Endothelial cell of umbilical vein (primary cell): ENCODE data around the gene ZBTB20. TPM values are rescaled to one million over a fixed set of nuclear protein-coding genes. Genes with fewer than 3 reads are reported as not detected.

Source experiments
- BruUV-seq: library from RNA; stranded (reverse); fragments of 400-500 nt; replicated peaks from 2 replicates; lab custom pipeline; 2021; lab: Mats Ljungman, UMichigan
- CTCF ChIA-PET: fragments of 300-600, 350-600 bp; sonication (Branson Sonifier 250); formaldehyde crosslinking; loops from one replicate; lab custom pipeline; 2021; ENCODE audit warnings: antibody characterized with exemption, inconsistent platforms; lab: Charles Lee
- POLR2A ChIA-PET: fragments of 300-600, 350-600 bp; sonication (Branson Sonifier 250); formaldehyde crosslinking; loops from one replicate; lab custom pipeline; 2021; ENCODE audit warnings: antibody characterized with exemption, inconsistent platforms; lab: Charles Lee
- DNase-seq: peaks from one replicate; pipeline ENCODE4 v3.0.0-alpha.2; 2011; ENCODE audit warnings: low read depth, low spot score
- FAIRE-seq: peaks from 2 replicates; lab custom pipeline; 2011; peaks lifted over from hg19 to GRCh38; lab: Jason Lieb, UNC
- H2AFZ ChIP-seq: 2 replicates; pipeline ENCODE4 v1.6.0; 2012; ENCODE audit warnings: low read depth, low read length, control low read depth, inconsistent platforms
- H3K27ac ChIP-seq: 2 replicates; pipeline ENCODE4 v1.5.1; 2011; ENCODE audit warnings: low read depth, mild to moderate bottlenecking, control low read depth, low read length, moderate library complexity; ENCODE audit not compliant: insufficient read depth
- H3K27me3 ChIP-seq, 2 experiments: 2 replicates each; pipeline versions ENCODE4 v1.6.0 to v1.6.1; 2011; ENCODE audit warnings: low read length in 2 of 2, mixed read lengths in 1 of 2; ENCODE audit not compliant: control insufficient read depth in 2 of 2, insufficient read depth in 2 of 2
- H3K36me3 ChIP-seq, 2 experiments: 2 replicates in 1 of 2; 3 replicates in 1 of 2; pipeline ENCODE4 v1.5.1; 2011; ENCODE audit warnings: low read length in 2 of 2, mild to moderate bottlenecking in 1 of 2, moderate library complexity in 1 of 2; ENCODE audit not compliant: control insufficient read depth in 2 of 2, insufficient read depth in 2 of 2; ENCODE audit errors: extremely low read depth in 1 of 2
- H3K4me1 ChIP-seq: 3 replicates; pipeline ENCODE4 v1.5.1; 2011; ENCODE audit warnings: mild to moderate bottlenecking, low read length; ENCODE audit not compliant: control insufficient read depth, insufficient read depth; ENCODE audit errors: extremely low read depth
- H3K4me2 ChIP-seq: 2 replicates; pipeline ENCODE4 v1.6.1; 2011; ENCODE audit warnings: low read length, control low read depth, mixed read lengths; ENCODE audit not compliant: insufficient read depth
- H3K4me3 ChIP-seq, 3 experiments: fragments of 200-600 bp in 1 of 3; sonication (generic), shearing (Covaris generic) in 1 of 3; replicated peaks in 1 of 3; 2 replicates each; pipeline ENCODE4 v1.5.1; 2011 to 2016; ENCODE audit warnings: control low read depth in 3 of 3, low read length in 3 of 3, mild to moderate bottlenecking in 2 of 3, inconsistent platforms in 1 of 3, low read depth in 1 of 3, moderate library complexity in 1 of 3; ENCODE audit not compliant: insufficient read depth in 1 of 3
- H3K79me2 ChIP-seq: 2 replicates; pipeline ENCODE4 v1.6.0; 2012; ENCODE audit warnings: low read length, inconsistent platforms; ENCODE audit not compliant: control insufficient read depth, insufficient read depth
- H3K9ac ChIP-seq: replicated peaks from 2 replicates; pipeline ENCODE3; 2011; ENCODE audit warnings: low read length, control low read depth; ENCODE audit not compliant: insufficient read depth; ENCODE audit errors: extremely low read depth
- H3K9me1 ChIP-seq: replicated peaks from 3 replicates; pipeline ENCODE4 v1.6.0; 2011; ENCODE audit warnings: mild to moderate bottlenecking, low read length; ENCODE audit not compliant: control insufficient read depth, insufficient read depth; ENCODE audit errors: extremely low read depth
- H3K9me3 ChIP-seq: replicated peaks from 2 replicates; pipeline ENCODE4 v1.5.1; 2012; ENCODE audit warnings: low read length, inconsistent platforms; ENCODE audit not compliant: control insufficient read depth, insufficient read depth
- H4K20me1 ChIP-seq: replicated peaks from 2 replicates; pipeline ENCODE3; 2011; ENCODE audit warnings: mild to moderate bottlenecking, low read length; ENCODE audit not compliant: control insufficient read depth, insufficient read depth; ENCODE audit errors: extremely low read depth
- CTCF ChIP-seq, 2 donors: IDR thresholded peaks; 1 replicate in 1 of 2; 2 replicates in 1 of 2; pipeline ENCODE4 v1.5.1; 2011; ENCODE audit warnings: low read length in 2 of 2, mild to moderate bottlenecking in 2 of 2, moderate library complexity in 2 of 2, control low read depth in 1 of 2, inconsistent platforms in 1 of 2, low read depth in 1 of 2; ENCODE audit not compliant: insufficient read depth in 1 of 2; ENCODE audit errors: extremely low read depth in 1 of 2
- EZH2 ChIP-seq: IDR thresholded peaks from 2 replicates; pipeline ENCODE4 v1.6.1; 2012; ENCODE audit warnings: borderline replicate concordance, low read depth, mild to moderate bottlenecking, moderate library complexity, low read length, inconsistent platforms; ENCODE audit not compliant: severe bottlenecking
- FOS ChIP-seq: IDR thresholded peaks from 2 replicates; pipeline ENCODE4 v1.6.1; 2011; ENCODE audit warnings: mild to moderate bottlenecking, low read length, moderate library complexity, borderline replicate concordance; ENCODE audit not compliant: insufficient read depth
- GATA2 ChIP-seq: IDR thresholded peaks from 2 replicates; pipeline ENCODE4 v1.7.0; 2011; ENCODE audit warnings: low read depth, mild to moderate bottlenecking, moderate library complexity, mixed read lengths, low read length; ENCODE audit not compliant: insufficient read length, insufficient read depth
- JUN ChIP-seq: IDR thresholded peaks from 2 replicates; pipeline ENCODE4 v1.6.1; 2011; ENCODE audit warnings: borderline replicate concordance, low read depth; ENCODE audit not compliant: insufficient read length, insufficient read depth
- MAX ChIP-seq: IDR thresholded peaks from 2 replicates; pipeline ENCODE4 v1.6.1; 2011; ENCODE audit not compliant: insufficient read depth, insufficient read length
- MYC ChIP-seq: IDR thresholded peaks from one replicate; pipeline ENCODE4 v1.6.1; 2011; ENCODE audit warnings: mild to moderate bottlenecking, low read depth, low read length
- POLR2A ChIP-seq: IDR thresholded peaks from 2 replicates; pipeline ENCODE4 v1.6.1; 2012; ENCODE audit warnings: low read depth, mild to moderate bottlenecking, control low read depth, low read length
- POLR2AphosphoS5 ChIP-seq: IDR thresholded peaks from 2 replicates; pipeline ENCODE4 v1.6.1; 2012; ENCODE audit warnings: low read depth, mild to moderate bottlenecking, control low read depth, low read length, moderate library complexity; ENCODE audit not compliant: insufficient read depth
- dilution Hi-C: fragments of 300-500 bp; cut with MboI; formaldehyde crosslinking; loops from one replicate; pipeline ENCODE4 v1.15.0; 2019; ENCODE audit warnings: low sequenced_read_pairs; ENCODE audit not compliant: extremely low pct_ligation_motif_present
- intact Hi-C: fragments of 100-400 bp; cut with micrococcal nuclease; formaldehyde crosslinking; loops from one replicate; pipeline ENCODE4 v1.10.0; 2022
- polyA plus RNA-seq, 4 experiments: library from polyadenylated mRNA; depleted of rRNA in 3 of 4; stranded (reverse) in 3 of 4; unstranded in 1 of 4; fragments of >200 nt; gene quantifications; 2 replicates each; pipeline versions ENCODE4 v1.2.1 to v1.2.3, GENCODE V29; 2011 to 2012; ENCODE audit warnings: missing spikeins in 1 of 4
- total RNA-seq: library from RNA; stranded (reverse); gene quantifications from 2 replicates; pipeline ENCODE4 v1.2.3, GENCODE V29; 2021

The ZBTB20 gene
- total and polyA plus RNA-seq, 2 donors (not counting 3 experiments of a cell fraction or from before 2014, with no cell fraction given) = 2.1 to 20.5 TPM

- TF ChIP-seq MYC = no peak
- no peak for TF ChIP-seq POLR2A
- no peak for TF ChIP-seq CTCF (IDR thresholded peaks at IDR 0.05; ENCODE audit: extremely low read depth in 1 of 2, insufficient read depth in 1 of 2, low read depth in 1 of 2, low read length in 2 of 2)
- TF ChIP-seq MAX = no peak
- no peak for TF ChIP-seq GATA2
- TF ChIP-seq POLR2AphosphoS5 = no peak
- TF ChIP-seq EZH2 = no peak
- TF ChIP-seq FOS = no peak
- TF ChIP-seq JUN = no peak
- Histone ChIP-seq H3K27me3 (no peaks in the 10 kb centered on the region), H3K36me3 (no peaks in the 10 kb centered on the region), H3K9me1 (no peaks in the 10 kb centered on the region), H3K4me1 (no peaks in the 10 kb centered on the region), H3K27ac (no peak overlapping the region), H2AFZ (no peak overlapping the region), H3K79me2 (no peaks in the 10 kb centered on the region), H3K4me3 (no peak overlapping the region), H3K9me3 (no peaks in the 10 kb centered on the region), H3K9ac (no peak overlapping the region), H3K4me2 (no peak overlapping the region), H4K20me1 (no peaks in the 10 kb centered on the region)
- ChIA-PET CTCF (interaction anchor here (1.2 to 2.2 kb wide), 2 partner anchors 13 to 21 kb away, joined by 3 to 6 read pairs; no protein-coding TSS in a partner anchor), POLR2A (no interaction called here)
- no TSS peak for BruUV-seq
- FAIRE-seq (no peak), DNase-seq (no peak)
- intact Hi-C loops = no loop called here
- dilution Hi-C loops = no loop called here
Measured at GRCh38 chr3:114671741-114672510, 475.2 kb downstream of the ZBTB20 start.
